ENCODE results near the gene NANOS1.

DNA sequence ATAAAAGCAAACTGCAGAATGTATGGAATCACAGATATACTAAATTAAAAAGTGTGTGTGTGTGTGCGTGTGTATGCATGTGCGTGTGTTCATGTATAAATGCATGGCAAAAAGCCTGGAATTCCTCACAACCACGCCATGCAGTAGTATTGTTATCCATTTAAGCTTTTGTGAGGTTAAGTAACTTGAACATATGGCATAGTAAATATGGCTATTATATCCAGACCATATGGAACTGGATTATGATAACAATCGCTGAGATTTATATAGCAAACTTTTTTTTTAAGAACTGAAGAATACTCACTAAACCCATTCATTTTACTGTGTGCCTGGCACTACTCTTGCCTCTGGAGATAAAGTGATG, 22.3 kb upstream of the NANOS1 start:
- TF ChIP-seq EZH2 (IDR thresholded peaks at IDR 0.05; ENCODE audit: insufficient read depth, poor library complexity, severe bottlenecking) (no peak), EZH2phosphoT487 (IDR thresholded peaks at IDR 0.05; ENCODE audit: insufficient read depth, low read depth) (no peak)

All from GM23248 (cell line).